PC-9 (cell line): ENCODE measurements around the gene TENM4.

Experiments used
- EZH2 ChIP-seq: fragments of 200-600 bp; sonication (generic); IDR thresholded peaks from 2 replicates; pipeline ENCODE4 v1.8.0; 2017; ENCODE audit warnings: antibody characterized with exemption, low read depth
- TF ChIP-seq, protein P1 (sequence below): fragments of 200-600 bp; sonication (generic); conservative IDR thresholded peaks from 2 replicates; pipeline ENCODE4 v1.6.1; 2017; ENCODE audit warnings: mixed run types, antibody characterized with exemption, mild to moderate bottlenecking, moderate library complexity

DNA sequence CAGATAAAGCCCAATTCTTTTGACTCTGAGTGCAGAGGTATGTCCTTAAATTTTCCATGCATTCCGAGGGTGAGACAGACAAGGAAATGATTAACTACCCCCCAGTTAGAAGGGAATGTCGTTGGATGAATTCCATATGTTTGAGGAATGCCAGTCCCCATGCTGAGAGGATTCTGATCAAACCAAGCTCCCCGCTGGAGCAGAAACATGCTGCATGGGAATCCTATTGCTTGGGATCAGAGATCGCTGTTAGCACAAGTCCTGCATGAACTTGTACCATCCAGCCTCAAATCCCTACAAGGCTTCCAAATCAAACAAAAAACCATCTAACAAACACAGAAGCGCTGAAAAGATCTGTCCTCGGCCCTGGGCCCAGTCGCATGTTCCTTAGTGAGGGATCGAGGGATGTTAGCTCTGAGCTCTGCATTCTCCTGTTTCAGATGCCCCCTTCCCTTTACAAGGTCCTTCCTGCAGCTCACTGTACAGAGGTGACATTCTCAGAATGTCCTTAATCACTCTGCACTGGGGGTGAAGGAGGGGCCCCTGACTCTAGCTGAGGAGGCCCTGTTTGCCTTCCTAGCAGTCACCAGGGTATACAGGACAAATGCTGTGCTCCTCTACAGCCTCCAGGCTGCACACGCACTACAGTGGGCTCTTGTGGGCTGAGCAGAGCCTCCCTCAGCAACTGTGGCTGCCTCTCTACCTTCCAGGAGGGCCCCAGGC lies 353.4 kb downstream of the TENM4 start:
- TF ChIP-seq, protein P1, sequence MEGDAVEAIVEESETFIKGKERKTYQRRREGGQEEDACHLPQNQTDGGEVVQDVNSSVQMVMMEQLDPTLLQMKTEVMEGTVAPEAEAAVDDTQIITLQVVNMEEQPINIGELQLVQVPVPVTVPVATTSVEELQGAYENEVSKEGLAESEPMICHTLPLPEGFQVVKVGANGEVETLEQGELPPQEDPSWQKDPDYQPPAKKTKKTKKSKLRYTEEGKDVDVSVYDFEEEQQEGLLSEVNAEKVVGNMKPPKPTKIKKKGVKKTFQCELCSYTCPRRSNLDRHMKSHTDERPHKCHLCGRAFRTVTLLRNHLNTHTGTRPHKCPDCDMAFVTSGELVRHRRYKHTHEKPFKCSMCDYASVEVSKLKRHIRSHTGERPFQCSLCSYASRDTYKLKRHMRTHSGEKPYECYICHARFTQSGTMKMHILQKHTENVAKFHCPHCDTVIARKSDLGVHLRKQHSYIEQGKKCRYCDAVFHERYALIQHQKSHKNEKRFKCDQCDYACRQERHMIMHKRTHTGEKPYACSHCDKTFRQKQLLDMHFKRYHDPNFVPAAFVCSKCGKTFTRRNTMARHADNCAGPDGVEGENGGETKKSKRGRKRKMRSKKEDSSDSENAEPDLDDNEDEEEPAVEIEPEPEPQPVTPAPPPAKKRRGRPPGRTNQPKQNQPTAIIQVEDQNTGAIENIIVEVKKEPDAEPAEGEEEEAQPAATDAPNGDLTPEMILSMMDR = no peak
- TF ChIP-seq EZH2 = no peak
